Measurements from ENCODE around the gene MROH2B.

The MROH2B gene

GRCh38 chr5:41057231-41057630 is 13.9 kb downstream of the MROH2B start:
- Histone ChIP-seq H3K27ac (ENCODE audit: low read length) (no peak overlapping the region), H2AFZ (ENCODE audit: low read depth, low read length) (no peak overlapping the region), H3K9ac (ENCODE audit: low read depth, low read length) (no peak overlapping the region), H3K4me2 (ENCODE audit: insufficient read depth, low read length) (no peak overlapping the region), H3K27me3 (ENCODE audit: insufficient read depth, low read length, poor library complexity) (no peaks in the 10 kb centered on the region), H3K4me3 (ENCODE audit: low read depth in 1 of 2, low read length in 2 of 2) (no peak overlapping the region), H3K9me3 (ENCODE audit: insufficient read depth, low read length, severe bottlenecking) (no peaks in the 10 kb centered on the region), H4K20me1 (ENCODE audit: insufficient read depth, low read length) (no peaks in the 10 kb centered on the region), H3K4me1 (ENCODE audit: insufficient read depth, low read length) (no peaks in the 10 kb centered on the region), H3K79me2 (ENCODE audit: insufficient read depth, low read length) (no peaks in the 10 kb centered on the region), H3K36me3 (ENCODE audit: insufficient read depth, low read length) (no peaks in the 10 kb centered on the region)
- ATAC-seq (ENCODE audit: insufficient read depth, low read depth): no peak
- DNase-seq: no peak
- TF ChIP-seq EZH2 (IDR thresholded peaks at IDR 0.05; ENCODE audit: borderline replicate concordance, low read depth, low read length, severe bottlenecking) (no peak), CTCF (IDR thresholded peaks at IDR 0.05; ENCODE audit: borderline replicate concordance, extremely low read depth, low read length, poor library complexity, severe bottlenecking) (no peak)

GRCh38 chr5:41048986-41049385 is 22.2 kb downstream of the MROH2B start:
- ATAC-seq (ENCODE audit: insufficient read depth, low read depth) (no peak), DNase-seq (no peak)
- H3K27ac ChIP-seq (ENCODE audit: low read length): no peak overlapping the region
- H2AFZ ChIP-seq (ENCODE audit: low read depth, low read length): no peak overlapping the region
- H4K20me1 ChIP-seq (ENCODE audit: insufficient read depth, low read length): no peaks in the 10 kb centered on the region
- H3K27me3 ChIP-seq (ENCODE audit: insufficient read depth, low read length, poor library complexity): peaks cover 4% of the 10 kb centered on the region
- no peaks in the 10 kb centered on the region for H3K79me2 ChIP-seq (ENCODE audit: insufficient read depth, low read length)
- no peaks in the 10 kb centered on the region for H3K4me1 ChIP-seq (ENCODE audit: insufficient read depth, low read length)
- no peaks in the 10 kb centered on the region for H3K36me3 ChIP-seq (ENCODE audit: insufficient read depth, low read length)
- TF ChIP-seq EZH2 (IDR thresholded peaks at IDR 0.05; ENCODE audit: borderline replicate concordance, low read depth, low read length, severe bottlenecking): no peak
- no peak for TF ChIP-seq CTCF (IDR thresholded peaks at IDR 0.05; ENCODE audit: borderline replicate concordance, extremely low read depth, low read length, poor library complexity, severe bottlenecking)
- H3K9ac ChIP-seq (ENCODE audit: low read depth, low read length): no peak overlapping the region
- no peak overlapping the region for H3K4me2 ChIP-seq (ENCODE audit: insufficient read depth, low read length)
- H3K4me3 ChIP-seq (ENCODE audit: low read depth in 1 of 2, low read length in 2 of 2): no peak overlapping the region
- no peaks in the 10 kb centered on the region for H3K9me3 ChIP-seq (ENCODE audit: insufficient read depth, low read length, severe bottlenecking)

- Histone ChIP-seq H3K9ac (ENCODE audit: low read depth, low read length) (no peak overlapping the region), H3K4me1 (ENCODE audit: insufficient read depth, low read length) (no peaks in the 10 kb centered on the region), H3K4me3 (ENCODE audit: low read depth in 1 of 2, low read length in 2 of 2) (no peak overlapping the region), H3K79me2 (ENCODE audit: insufficient read depth, low read length) (no peaks in the 10 kb centered on the region), H2AFZ (ENCODE audit: low read depth, low read length) (no peak overlapping the region), H3K9me3 (ENCODE audit: insufficient read depth, low read length, severe bottlenecking) (no peaks in the 10 kb centered on the region), H4K20me1 (ENCODE audit: insufficient read depth, low read length) (no peaks in the 10 kb centered on the region), H3K27me3 (ENCODE audit: insufficient read depth, low read length, poor library complexity) (peaks cover 4% of the 10 kb centered on the region), H3K36me3 (ENCODE audit: insufficient read depth, low read length) (no peaks in the 10 kb centered on the region), H3K27ac (ENCODE audit: low read length) (no peak overlapping the region), H3K4me2 (ENCODE audit: insufficient read depth, low read length) (no peak overlapping the region)
- ATAC-seq (ENCODE audit: insufficient read depth, low read depth) (no peak), DNase-seq (no peak)
- TF ChIP-seq CTCF (IDR thresholded peaks at IDR 0.05; ENCODE audit: borderline replicate concordance, extremely low read depth, low read length, poor library complexity, severe bottlenecking) (no peak), EZH2 (IDR thresholded peaks at IDR 0.05; ENCODE audit: borderline replicate concordance, low read depth, low read length, severe bottlenecking) (no peak)
These were observed 27.9 kb downstream of the MROH2B start for GRCh38 chr5:41043109-41043747.
